Stimulated activated CD8-positive, alpha-beta memory T cell treated with anti-CD3 and anti-CD28 coated beads, Interleukin-15, amount 100 ng/mL, for 4 hours (primary cell): Measurements from ENCODE around the gene RGN.
"Not testable (repeated sequence)": the region's sequence is repeated elsewhere in the genome, so short reads cannot be mapped to it uniquely, and the experiment has no call there.

Experiments
- DNase-seq, 2 donors: peaks; one replicate each; pipeline ENCODE4 v3.0.0-alpha.2; 2020; ENCODE audit warnings: low read depth in 2 of 2

RGN gene

GRCh38 chrX:47078129-47079043 is at the start of gene RGN:
Gene RGN, plus strand, starts transcription at chrX:47078443. Its CDS starts 2,702 bp downstream, at chrX:47081145.
- no peak for DNase-seq

- DNase-seq: no peak
Observed at GRCh38 chrX:47030339-47030738, 47.9 kb upstream of the RGN start.

- no peak for DNase-seq
Observed at GRCh38 chrX:47047989-47048388, 30.3 kb upstream of the RGN start.

GRCh38 chrX:47059142-47059874 is 18.9 kb upstream of the RGN start:
- DNase-seq: no peak

- DNase-seq: no peak
Observed at GRCh38 chrX:47060708-47061107, 17.5 kb upstream of the RGN start.

- DNase-seq: no peak
Observed at GRCh38 chrX:47061238-47061919, 16.9 kb upstream of the RGN start.

- no peak for DNase-seq
Observed at GRCh38 chrX:47063179-47063578, 15.1 kb upstream of the RGN start.

- no peak for DNase-seq
Observed at GRCh38 chrX:47068214-47068613, 10.0 kb upstream of the RGN start.

GRCh38 chrX:47068720-47069119 is 9.5 kb upstream of the RGN start:
- DNase-seq: no peak

- DNase-seq: no peak
Observed at GRCh38 chrX:47080215-47080914, 2.1 kb downstream of the RGN start.

GRCh38 chrX:47080915-47081236 is 2.6 kb downstream of the RGN start:
- no peak for DNase-seq

- no peak for DNase-seq
Observed at GRCh38 chrX:47091149-47091775, 13.0 kb downstream of the RGN start.

- DNase-seq: no peak
Observed at GRCh38 chrX:47093248-47093647, 15.0 kb downstream of the RGN start.

- no peak for DNase-seq
Observed at GRCh38 chrX:47093860-47094259, 15.6 kb downstream of the RGN start.

- DNase-seq: no peak
Observed at GRCh38 chrX:47097018-47097417, 18.8 kb downstream of the RGN start.

GRCh38 chrX:47098338-47099094 is 20.3 kb downstream of the RGN start:
- no peak for DNase-seq

GRCh38 chrX:47101206-47101605 is 23.0 kb downstream of the RGN start:
- no peak for DNase-seq

GRCh38 chrX:47110936-47111615 is 32.8 kb downstream of the RGN start:
- DNase-seq: not testable (repeated sequence)

- DNase-seq: no peak
Observed at GRCh38 chrX:47112316-47112954, 34.2 kb downstream of the RGN start.
